Bronchial epithelial cell (primary cell): Measurements from ENCODE around the gene SCART1. TPM values are rescaled to one million over a fixed set of nuclear protein-coding genes. Genes with fewer than 3 reads are reported as not detected.

ENCODE experiments used
- DNase-seq: peaks from one replicate; pipeline ENCODE4 v3.0.0-alpha.2; 2010; ENCODE audit warnings: low read depth
- FAIRE-seq: peaks from 2 replicates; lab custom pipeline; 2011; peaks lifted over from hg19 to GRCh38; lab: Jason Lieb, UNC
- H3K27me3 ChIP-seq: 2 replicates; pipeline ENCODE4 v1.5.1; 2011; ENCODE audit warnings: low read length; ENCODE audit not compliant: control insufficient read depth, insufficient read depth
- H3K36me3 ChIP-seq: 2 replicates; pipeline ENCODE4 v1.5.1; 2011; ENCODE audit warnings: low read length; ENCODE audit not compliant: control insufficient read depth, insufficient read depth
- H3K4me3 ChIP-seq: 2 replicates; pipeline ENCODE4 v1.5.1; 2011; ENCODE audit warnings: mild to moderate bottlenecking, low read depth, low read length, control low read depth
- CTCF ChIP-seq: IDR thresholded peaks from 2 replicates; pipeline ENCODE4 v1.5.1; 2011; ENCODE audit warnings: mild to moderate bottlenecking, moderate library complexity, low read length, control low read depth, inconsistent platforms; ENCODE audit not compliant: insufficient read depth, severe bottlenecking
- total RNA-seq: library from RNA; depleted of rRNA; stranded (reverse); fragments of >200 nt; gene quantifications from 2 replicates; pipeline ENCODE4 v1.2.1, GENCODE V29; 2014

The SCART1 gene
- total RNA-seq, 1 donor from 2014 or later = 1.1 TPM

- no peaks in the 10 kb centered on the region for H3K27me3 ChIP-seq
Measured at GRCh38 chr10:133445751-133446708, 7.7 kb upstream of the SCART1 start.

GRCh38 chr10:133446979-133447378, 6.8 kb upstream of the SCART1 start:
- no peak for FAIRE-seq

More at GRCh38 chr10:133445751-133446708, 7.7 kb upstream of the SCART1 start:
- no peak for FAIRE-seq
- no peak for TF ChIP-seq CTCF
- Histone ChIP-seq H3K36me3 (no peaks in the 10 kb centered on the region), H3K4me3 (no peak overlapping the region)
- DNase-seq = no peak

GRCh38 chr10:133448120-133448519, 5.6 kb upstream of the SCART1 start:
- no peak for TF ChIP-seq CTCF
- no peak overlapping the region for H3K4me3 ChIP-seq
- no peak for DNase-seq
- FAIRE-seq = no peak
- no peaks in the 10 kb centered on the region for H3K36me3 ChIP-seq
- no peaks in the 10 kb centered on the region for H3K27me3 ChIP-seq

More at GRCh38 chr10:133446979-133447378, 6.8 kb upstream of the SCART1 start:
- Histone ChIP-seq H3K36me3 (no peaks in the 10 kb centered on the region), H3K4me3 (no peak overlapping the region), H3K27me3 (no peaks in the 10 kb centered on the region)
- no peak for TF ChIP-seq CTCF
- DNase-seq = no peak

GRCh38 chr10:133451346-133451745, 2.4 kb upstream of the SCART1 start:
- FAIRE-seq (no peak), DNase-seq (no peak)
- no peaks in the 10 kb centered on the region for H3K36me3 ChIP-seq
- no peak overlapping the region for H3K4me3 ChIP-seq
- no peaks in the 10 kb centered on the region for H3K27me3 ChIP-seq
- no peak for TF ChIP-seq CTCF

GRCh38 chr10:133452453-133452852, 1.3 kb upstream of the SCART1 start:
- no peak for TF ChIP-seq CTCF
- no peak overlapping the region for H3K4me3 ChIP-seq
- DNase-seq (no peak), FAIRE-seq (no peak)
- no peaks in the 10 kb centered on the region for H3K27me3 ChIP-seq
- H3K36me3 ChIP-seq = no peaks in the 10 kb centered on the region
